Measurements from ENCODE around the gene PDS5A. TPM values are rescaled to one million over a fixed set of nuclear protein-coding genes. Genes with fewer than 3 reads are reported as not detected.
A peak's percentile ranks its signal among the peaks of the same experiment; 100 is the strongest.

PDS5A gene
- total and polyA plus RNA-seq, 2 of the 13 experiments (the other 11 are each of a cell fraction or from before 2014, with no cell fraction given): 31.8 to 57.0 TPM

DNA sequence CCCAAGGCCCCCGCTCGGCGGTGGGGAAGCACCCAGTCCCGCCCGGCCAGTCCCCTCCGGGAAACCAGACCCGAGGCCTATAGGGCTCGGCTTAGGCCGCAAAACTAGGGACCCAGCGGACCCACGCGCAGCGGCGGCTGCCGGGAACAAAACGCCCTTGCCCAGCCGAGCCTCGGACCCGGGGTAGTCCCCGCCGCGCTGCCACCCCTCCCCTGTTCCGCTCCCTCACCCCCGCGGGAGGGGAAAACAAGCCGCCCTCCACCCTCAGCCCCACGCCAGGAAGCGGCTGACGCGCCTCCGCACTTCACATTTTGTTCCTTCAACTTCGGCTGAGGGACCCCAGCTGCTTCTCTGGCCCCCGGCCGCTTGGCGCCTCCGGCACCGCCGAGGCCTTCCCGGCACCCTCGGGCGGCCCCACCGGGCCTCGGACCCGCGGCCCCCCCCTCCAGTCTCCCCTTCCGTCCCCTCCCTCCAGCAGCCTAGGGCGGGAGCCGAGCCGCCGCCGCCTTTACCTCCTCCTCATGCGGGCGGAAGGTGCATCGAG is 694 bp downstream of the PDS5A start (continued):
- TF ChIP-seq ZBTB44 (CRISPR knock-in tag; IDR thresholded peaks at IDR 0.05) (no peak), ZNF563 (CRISPR knock-in tag; IDR thresholded peaks at IDR 0.05) (peak; percentile 10; the same call in 1 of the 2 replicates), ZFP36L2 (CRISPR knock-in tag; IDR thresholded peaks at IDR 0.05) (no peak), ATF1 (CRISPR knock-in tag; IDR thresholded peaks at IDR 0.05) (no peak), SOX5 (CRISPR knock-in tag; IDR thresholded peaks at IDR 0.05; ENCODE audit: borderline replicate concordance) (no peak), BRD4 (CRISPR knock-in tag; IDR thresholded peaks at IDR 0.05) (no peak), ELF4 (CRISPR knock-in tag; IDR thresholded peaks at IDR 0.05; ENCODE audit: borderline replicate concordance) (no peak), TBX2 (CRISPR knock-in tag; IDR thresholded peaks at IDR 0.05; ENCODE audit: borderline replicate concordance) (peak; percentile 49), PATZ1 (CRISPR knock-in tag; IDR thresholded peaks at IDR 0.05) (peak; percentile 50; the same call in 1 of the 2 replicates), KDM5A (IDR thresholded peaks at IDR 0.05; ENCODE audit: borderline replicate concordance, low read length) (peak; percentile 78; the same call in 1 of the 2 replicates), GTF2F1 (IDR thresholded peaks at IDR 0.05; ENCODE audit: low read length) (no peak), ZFX (CRISPR knock-in tag; IDR thresholded peaks at IDR 0.05; ENCODE audit: low read depth) (peak; percentile 90), MXD3 (CRISPR knock-in tag; IDR thresholded peaks at IDR 0.05) (peak; percentile 79), SALL2 (CRISPR knock-in tag; IDR thresholded peaks at IDR 0.05) (no peak), ZNF768 (CRISPR knock-in tag; IDR thresholded peaks at IDR 0.05) (peak; percentile 38; the same call in 1 of the 2 replicates)
- TF ChIP-seq, protein P1, sequence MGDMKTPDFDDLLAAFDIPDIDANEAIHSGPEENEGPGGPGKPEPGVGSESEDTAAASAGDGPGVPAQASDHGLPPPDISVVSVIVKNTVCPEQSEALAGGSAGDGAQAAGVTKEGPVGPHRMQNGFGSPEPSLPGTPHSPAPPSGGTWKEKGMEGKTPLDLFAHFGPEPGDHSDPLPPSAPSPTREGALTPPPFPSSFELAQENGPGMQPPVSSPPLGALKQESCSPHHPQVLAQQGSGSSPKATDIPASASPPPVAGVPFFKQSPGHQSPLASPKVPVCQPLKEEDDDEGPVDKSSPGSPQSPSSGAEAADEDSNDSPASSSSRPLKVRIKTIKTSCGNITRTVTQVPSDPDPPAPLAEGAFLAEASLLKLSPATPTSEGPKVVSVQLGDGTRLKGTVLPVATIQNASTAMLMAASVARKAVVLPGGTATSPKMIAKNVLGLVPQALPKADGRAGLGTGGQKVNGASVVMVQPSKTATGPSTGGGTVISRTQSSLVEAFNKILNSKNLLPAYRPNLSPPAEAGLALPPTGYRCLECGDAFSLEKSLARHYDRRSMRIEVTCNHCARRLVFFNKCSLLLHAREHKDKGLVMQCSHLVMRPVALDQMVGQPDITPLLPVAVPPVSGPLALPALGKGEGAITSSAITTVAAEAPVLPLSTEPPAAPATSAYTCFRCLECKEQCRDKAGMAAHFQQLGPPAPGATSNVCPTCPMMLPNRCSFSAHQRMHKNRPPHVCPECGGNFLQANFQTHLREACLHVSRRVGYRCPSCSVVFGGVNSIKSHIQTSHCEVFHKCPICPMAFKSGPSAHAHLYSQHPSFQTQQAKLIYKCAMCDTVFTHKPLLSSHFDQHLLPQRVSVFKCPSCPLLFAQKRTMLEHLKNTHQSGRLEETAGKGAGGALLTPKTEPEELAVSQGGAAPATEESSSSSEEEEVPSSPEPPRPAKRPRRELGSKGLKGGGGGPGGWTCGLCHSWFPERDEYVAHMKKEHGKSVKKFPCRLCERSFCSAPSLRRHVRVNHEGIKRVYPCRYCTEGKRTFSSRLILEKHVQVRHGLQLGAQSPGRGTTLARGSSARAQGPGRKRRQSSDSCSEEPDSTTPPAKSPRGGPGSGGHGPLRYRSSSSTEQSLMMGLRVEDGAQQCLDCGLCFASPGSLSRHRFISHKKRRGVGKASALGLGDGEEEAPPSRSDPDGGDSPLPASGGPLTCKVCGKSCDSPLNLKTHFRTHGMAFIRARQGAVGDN (CRISPR knock-in tag; IDR thresholded peaks at IDR 0.05): peak; percentile 73
- TF ChIP-seq, protein P2, sequence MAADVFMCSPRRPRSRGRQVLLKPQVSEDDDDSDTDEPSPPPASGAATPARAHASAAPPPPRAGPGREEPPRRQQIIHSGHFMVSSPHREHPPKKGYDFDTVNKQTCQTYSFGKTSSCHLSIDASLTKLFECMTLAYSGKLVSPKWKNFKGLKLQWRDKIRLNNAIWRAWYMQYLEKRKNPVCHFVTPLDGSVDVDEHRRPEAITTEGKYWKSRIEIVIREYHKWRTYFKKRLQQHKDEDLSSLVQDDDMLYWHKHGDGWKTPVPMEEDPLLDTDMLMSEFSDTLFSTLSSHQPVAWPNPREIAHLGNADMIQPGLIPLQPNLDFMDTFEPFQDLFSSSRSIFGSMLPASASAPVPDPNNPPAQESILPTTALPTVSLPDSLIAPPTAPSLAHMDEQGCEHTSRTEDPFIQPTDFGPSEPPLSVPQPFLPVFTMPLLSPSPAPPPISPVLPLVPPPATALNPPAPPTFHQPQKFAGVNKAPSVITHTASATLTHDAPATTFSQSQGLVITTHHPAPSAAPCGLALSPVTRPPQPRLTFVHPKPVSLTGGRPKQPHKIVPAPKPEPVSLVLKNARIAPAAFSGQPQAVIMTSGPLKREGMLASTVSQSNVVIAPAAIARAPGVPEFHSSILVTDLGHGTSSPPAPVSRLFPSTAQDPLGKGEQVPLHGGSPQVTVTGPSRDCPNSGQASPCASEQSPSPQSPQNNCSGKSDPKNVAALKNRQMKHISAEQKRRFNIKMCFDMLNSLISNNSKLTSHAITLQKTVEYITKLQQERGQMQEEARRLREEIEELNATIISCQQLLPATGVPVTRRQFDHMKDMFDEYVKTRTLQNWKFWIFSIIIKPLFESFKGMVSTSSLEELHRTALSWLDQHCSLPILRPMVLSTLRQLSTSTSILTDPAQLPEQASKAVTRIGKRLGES (CRISPR knock-in tag; IDR thresholded peaks at IDR 0.05; ENCODE audit: borderline replicate concordance): no peak
- TF ChIP-seq, protein P3, sequence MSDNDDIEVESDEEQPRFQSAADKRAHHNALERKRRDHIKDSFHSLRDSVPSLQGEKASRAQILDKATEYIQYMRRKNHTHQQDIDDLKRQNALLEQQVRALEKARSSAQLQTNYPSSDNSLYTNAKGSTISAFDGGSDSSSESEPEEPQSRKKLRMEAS (IDR thresholded peaks at IDR 0.05): peak; percentile 4; the same call in 1 of the 2 replicates

All from HepG2 (cell line).